HG03159 (cell line): ENCODE data around the gene ZNF23.

ENCODE experiments used
- ATAC-seq: cut with Tn5 transposase; IDR thresholded peaks from one replicate; pipeline ENCODE4 v1.9.1; 2021; ENCODE audit warnings: mild to moderate bottlenecking, moderate library complexity; ENCODE audit not compliant: unreplicated experiment

The ZNF23 gene

DNA sequence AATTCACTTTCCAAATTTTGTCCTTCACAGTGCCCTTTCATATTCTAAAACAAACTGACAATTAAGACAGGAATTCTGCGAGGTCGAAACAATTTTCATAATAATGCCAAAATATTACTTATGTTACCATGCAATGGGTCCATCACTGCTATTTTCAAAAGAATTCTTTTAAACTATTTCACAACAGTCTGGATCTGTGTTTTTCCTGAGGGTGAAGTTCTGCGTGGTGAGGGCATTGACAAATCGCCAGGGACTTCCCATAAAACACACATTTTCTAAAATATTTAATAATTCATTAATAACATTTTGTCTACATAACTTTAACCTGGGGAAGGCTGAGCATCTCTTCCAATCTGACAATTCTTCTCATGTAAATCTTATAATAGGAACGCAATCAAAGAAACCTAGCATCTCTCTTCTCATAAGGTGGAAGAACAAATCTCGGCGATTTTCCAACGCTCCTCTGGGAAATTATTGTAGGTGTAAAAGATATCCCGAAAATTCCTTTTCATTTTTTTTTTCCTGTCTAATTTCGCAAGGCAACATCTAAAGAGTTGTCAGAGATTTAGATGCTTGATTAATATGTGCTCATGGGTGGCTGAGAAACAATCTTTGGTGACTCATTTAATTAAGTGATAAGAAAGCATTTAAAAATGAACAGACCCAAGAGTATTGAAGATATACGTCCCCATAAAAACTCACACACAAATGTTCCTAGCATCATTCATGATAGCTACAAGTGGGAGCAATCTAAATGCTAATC, 62.1 kb downstream of the ZNF23 start:
- ATAC-seq = no peak
